Stimulated activated naive CD8-positive, alpha-beta T cell treated with anti-CD3 and anti-CD28 coated beads, Interleukin-15, Interleukin-2, amounts not matched to agents 100 ng/mL and 50 ng/mL, for 24 hours (primary cell): ENCODE measurements around the gene CACNA1A.

Experiments used
- H3K27ac Mint-ChIP-seq: one replicate; pipeline ENCODE4 v1.8.0; 2021; ENCODE audit warnings: mild to moderate bottlenecking, mixed read lengths
- H3K27me3 Mint-ChIP-seq: one replicate; pipeline ENCODE4 v1.8.0; 2021; ENCODE audit warnings: mixed read lengths
- H3K36me3 Mint-ChIP-seq: one replicate; pipeline ENCODE4 v1.8.0; 2021; ENCODE audit warnings: low read depth, mixed read lengths
- H3K4me1 Mint-ChIP-seq: one replicate; pipeline ENCODE4 v1.8.0; 2021; ENCODE audit warnings: low read depth, mixed read lengths
- H3K4me3 Mint-ChIP-seq: one replicate; pipeline ENCODE4 v1.8.0; 2021; ENCODE audit warnings: mild to moderate bottlenecking, mixed read lengths
- H3K9me3 Mint-ChIP-seq: one replicate; pipeline ENCODE4 v1.8.0; 2021; ENCODE audit warnings: mixed read lengths

Gene CACNA1A

DNA sequence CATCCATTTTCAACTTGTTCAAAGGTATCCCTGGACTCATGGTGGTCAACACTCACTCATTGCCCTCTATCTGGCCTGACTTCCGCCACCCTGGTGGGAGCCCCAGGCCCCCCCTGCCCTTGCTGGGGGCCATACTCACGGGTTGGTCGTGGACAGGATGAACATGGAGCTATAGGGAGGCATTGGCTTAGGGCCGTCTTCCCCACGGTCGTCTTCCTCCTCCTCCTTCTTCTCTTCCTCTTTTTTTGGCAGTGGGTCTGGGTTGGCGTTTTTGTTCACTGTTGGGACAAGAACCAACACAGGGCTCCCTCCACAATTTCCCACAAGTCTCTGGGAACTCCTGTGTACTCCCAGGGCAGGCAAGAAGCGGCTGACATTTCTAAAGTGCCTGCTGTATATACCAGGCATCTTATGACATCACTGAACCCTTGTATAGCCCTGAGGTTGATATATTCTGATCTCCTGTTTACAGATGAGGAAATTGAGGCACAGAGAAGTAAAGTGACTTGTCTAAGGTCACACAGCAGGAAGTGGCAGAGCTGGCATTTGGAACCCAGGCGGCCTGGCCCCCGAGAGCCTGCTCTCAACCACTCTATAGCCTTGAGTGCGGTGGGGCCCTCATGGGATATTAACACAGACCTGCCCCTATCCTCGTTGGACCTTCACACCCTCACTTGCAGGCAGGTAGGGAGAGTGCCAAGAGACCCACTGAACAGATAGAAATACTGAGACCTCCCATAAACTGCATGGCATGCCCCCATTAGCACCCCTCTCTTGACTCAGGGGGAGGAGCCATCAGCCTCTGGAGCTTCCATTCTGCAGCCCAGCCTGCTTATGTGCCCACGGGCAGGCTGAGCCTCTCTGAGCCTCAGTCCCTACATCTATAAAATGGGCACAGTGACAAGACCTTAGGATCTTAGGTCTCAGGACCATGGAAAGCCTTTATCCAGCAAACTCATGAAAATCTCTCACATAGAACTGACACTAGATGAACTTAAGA, 221.1 kb downstream of the CACNA1A start:
- Mint-ChIP-seq H3K27me3 (peaks cover 4% of the 10 kb centered on the region), H3K4me3 (no peak overlapping the region), H3K9me3 (no peaks in the 10 kb centered on the region), H3K36me3 (no peaks in the 10 kb centered on the region), H3K4me1 (no peaks in the 10 kb centered on the region), H3K27ac (no peak overlapping the region)

DNA sequence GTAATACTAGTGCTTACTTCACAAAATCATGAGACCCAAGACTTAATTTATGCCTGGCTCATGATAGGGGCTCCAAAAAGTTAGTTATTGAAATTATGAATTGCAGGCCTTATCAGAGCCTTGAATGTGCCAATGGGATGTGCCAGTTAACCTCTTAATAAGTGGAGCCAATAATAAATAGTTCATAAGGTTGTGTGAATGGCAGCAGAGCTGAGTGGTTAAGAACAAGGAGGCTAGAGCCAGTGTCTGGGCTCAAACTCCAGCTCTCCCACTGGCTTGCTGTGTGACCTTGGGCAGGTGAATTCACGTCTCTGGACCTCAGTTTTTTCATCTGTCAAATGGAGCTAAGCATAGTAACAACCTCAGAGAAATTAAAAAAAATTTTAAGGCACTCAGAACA, 222.4 kb downstream of the CACNA1A start:
- H3K4me3 Mint-ChIP-seq: no peak overlapping the region
- no peaks in the 10 kb centered on the region for H3K4me1 Mint-ChIP-seq
- H3K27me3 Mint-ChIP-seq: peaks cover 4% of the 10 kb centered on the region
- H3K9me3 Mint-ChIP-seq: no peaks in the 10 kb centered on the region
- H3K27ac Mint-ChIP-seq: no peak overlapping the region
- no peaks in the 10 kb centered on the region for H3K36me3 Mint-ChIP-seq

- Mint-ChIP-seq H3K4me3 (no peak overlapping the region), H3K9me3 (no peaks in the 10 kb centered on the region), H3K4me1 (peaks cover 9% of the 10 kb centered on the region), H3K36me3 (no peaks in the 10 kb centered on the region), H3K27me3 (peaks cover 4% of the 10 kb centered on the region), H3K27ac (no peak overlapping the region)
These were observed 223.7 kb downstream of the CACNA1A start for GRCh38 chr19:13282486-13283065.

GRCh38 chr19:13281567-13282291, 224.6 kb downstream of the CACNA1A start:
- H3K27me3 Mint-ChIP-seq: peaks cover 4% of the 10 kb centered on the region
- H3K9me3 Mint-ChIP-seq: no peaks in the 10 kb centered on the region
- H3K36me3 Mint-ChIP-seq: no peaks in the 10 kb centered on the region
- peaks cover 16% of the 10 kb centered on the region for H3K4me1 Mint-ChIP-seq
- H3K27ac Mint-ChIP-seq: no peak overlapping the region
- no peak overlapping the region for H3K4me3 Mint-ChIP-seq

DNA sequence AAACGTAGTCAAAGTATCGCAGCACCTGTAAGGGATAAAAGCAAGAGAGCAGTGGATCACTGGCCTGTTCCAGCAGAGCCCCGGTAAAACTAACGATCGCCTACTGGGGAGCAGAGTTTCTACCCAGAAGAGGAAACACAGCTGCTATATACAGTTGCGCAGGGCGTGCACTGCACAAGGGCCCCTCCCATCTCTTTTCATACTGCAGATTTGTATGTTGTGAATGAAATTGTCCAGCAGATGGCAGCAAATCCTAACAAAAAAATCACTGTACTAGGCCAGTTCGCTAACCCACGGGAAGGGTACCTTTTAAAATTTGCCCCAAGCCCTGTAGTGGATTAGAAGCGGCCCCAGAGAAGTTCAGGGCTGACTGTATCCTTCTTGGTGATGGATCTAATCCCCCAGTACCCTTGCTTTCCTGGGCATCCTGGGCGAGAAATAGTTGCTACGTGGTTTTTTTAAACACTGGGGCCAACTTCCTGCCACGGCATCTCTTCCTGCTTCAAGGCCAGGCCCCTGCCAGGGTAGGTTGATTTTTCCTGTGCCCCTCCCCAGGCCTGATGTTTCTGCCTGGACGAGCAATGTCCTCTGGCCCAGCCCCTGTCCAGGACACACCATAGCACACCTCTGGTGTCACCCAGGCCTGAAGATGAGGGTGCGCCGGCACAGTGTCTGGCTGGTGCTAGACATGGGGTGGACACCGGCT, 229.0 kb downstream of the CACNA1A start:
- Mint-ChIP-seq H3K36me3 (no peaks in the 10 kb centered on the region), H3K27me3 (peaks cover 4% of the 10 kb centered on the region), H3K4me1 (peaks cover 16% of the 10 kb centered on the region), H3K9me3 (no peaks in the 10 kb centered on the region), H3K4me3 (no peak overlapping the region), H3K27ac (peak overlapping the region; percentile 74)

DNA sequence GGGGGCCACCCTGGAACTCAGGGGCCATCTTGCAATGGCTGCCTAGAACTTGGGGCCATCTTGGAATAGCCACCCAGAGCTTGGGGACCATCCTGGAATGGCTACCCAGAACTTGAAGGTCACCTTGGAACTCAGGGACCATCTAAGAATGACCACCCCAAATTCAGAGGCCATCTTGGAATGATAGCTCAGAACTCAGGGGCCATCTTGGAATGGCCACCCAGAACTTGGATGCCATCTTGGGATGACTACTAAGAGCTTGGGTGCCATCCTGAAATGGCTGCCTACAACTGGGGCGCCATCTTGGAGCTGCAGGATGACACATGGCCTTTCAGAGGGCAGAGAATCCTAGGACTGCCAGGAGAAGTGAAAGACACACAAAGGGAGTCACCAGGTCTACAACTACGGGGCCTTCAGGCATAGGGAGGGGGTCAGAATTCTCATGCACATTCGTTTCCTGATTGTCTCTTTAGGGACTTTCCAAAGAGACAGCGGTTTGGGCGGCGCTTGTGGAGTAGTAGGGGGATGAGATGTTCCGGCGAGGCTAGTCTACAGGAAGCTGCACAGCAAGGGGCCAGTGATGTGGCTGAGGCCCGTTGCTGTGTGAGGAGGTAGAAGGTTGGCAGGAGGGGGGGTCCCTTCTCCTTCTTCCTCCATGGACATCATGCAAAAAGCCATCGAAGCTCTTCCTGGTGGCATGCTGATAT, 231.1 kb downstream of the CACNA1A start:
- H3K27ac Mint-ChIP-seq: no peak overlapping the region
- no peak overlapping the region for H3K4me3 Mint-ChIP-seq
- no peaks in the 10 kb centered on the region for H3K9me3 Mint-ChIP-seq
- peaks cover 16% of the 10 kb centered on the region for H3K4me1 Mint-ChIP-seq
- H3K27me3 Mint-ChIP-seq: no peaks in the 10 kb centered on the region
- H3K36me3 Mint-ChIP-seq: no peaks in the 10 kb centered on the region

GRCh38 chr19:13270514-13271105, 235.7 kb downstream of the CACNA1A start:
- Mint-ChIP-seq H3K36me3 (no peaks in the 10 kb centered on the region), H3K27me3 (no peaks in the 10 kb centered on the region), H3K4me3 (no peak overlapping the region), H3K4me1 (no peaks in the 10 kb centered on the region), H3K9me3 (no peaks in the 10 kb centered on the region), H3K27ac (no peak overlapping the region)

GRCh38 chr19:13269348-13269747, 236.9 kb downstream of the CACNA1A start:
- Mint-ChIP-seq H3K9me3 (no peaks in the 10 kb centered on the region), H3K4me1 (no peaks in the 10 kb centered on the region), H3K36me3 (no peaks in the 10 kb centered on the region), H3K27me3 (no peaks in the 10 kb centered on the region), H3K27ac (no peak overlapping the region), H3K4me3 (no peak overlapping the region)

GRCh38 chr19:13267889-13268288, 238.4 kb downstream of the CACNA1A start:
- no peak overlapping the region for H3K27ac Mint-ChIP-seq
- H3K4me3 Mint-ChIP-seq: no peak overlapping the region
- no peaks in the 10 kb centered on the region for H3K36me3 Mint-ChIP-seq

DNA sequence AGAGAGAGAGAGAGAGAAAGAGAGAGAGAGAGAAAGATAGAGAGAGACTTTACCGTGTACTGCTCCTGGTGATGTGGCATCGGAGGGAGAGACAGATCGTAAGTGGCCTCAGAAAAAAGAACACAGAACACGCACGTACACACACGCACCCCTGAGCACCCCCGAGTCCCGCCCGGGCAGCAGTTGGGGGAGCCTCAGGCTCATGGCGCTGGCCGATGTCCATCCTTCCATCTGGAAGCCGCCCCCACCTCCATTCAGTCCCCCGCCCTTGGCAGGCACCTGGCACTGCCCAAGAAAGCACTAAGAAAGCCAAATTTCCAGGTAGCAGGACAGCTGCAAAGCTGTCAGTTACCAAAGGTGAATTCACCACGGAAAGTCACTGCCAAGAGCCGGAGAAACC, 239.1 kb downstream of the CACNA1A start:
- no peak overlapping the region for H3K4me3 Mint-ChIP-seq
- peaks cover 5% of the 10 kb centered on the region for H3K4me1 Mint-ChIP-seq
- no peaks in the 10 kb centered on the region for H3K9me3 Mint-ChIP-seq
- H3K27ac Mint-ChIP-seq: no peak overlapping the region
- H3K36me3 Mint-ChIP-seq: no peaks in the 10 kb centered on the region
- no peaks in the 10 kb centered on the region for H3K27me3 Mint-ChIP-seq

More at GRCh38 chr19:13267889-13268288, 238.4 kb downstream of the CACNA1A start:
- H3K4me1 Mint-ChIP-seq: no peaks in the 10 kb centered on the region
- no peaks in the 10 kb centered on the region for H3K27me3 Mint-ChIP-seq
- no peaks in the 10 kb centered on the region for H3K9me3 Mint-ChIP-seq

DNA sequence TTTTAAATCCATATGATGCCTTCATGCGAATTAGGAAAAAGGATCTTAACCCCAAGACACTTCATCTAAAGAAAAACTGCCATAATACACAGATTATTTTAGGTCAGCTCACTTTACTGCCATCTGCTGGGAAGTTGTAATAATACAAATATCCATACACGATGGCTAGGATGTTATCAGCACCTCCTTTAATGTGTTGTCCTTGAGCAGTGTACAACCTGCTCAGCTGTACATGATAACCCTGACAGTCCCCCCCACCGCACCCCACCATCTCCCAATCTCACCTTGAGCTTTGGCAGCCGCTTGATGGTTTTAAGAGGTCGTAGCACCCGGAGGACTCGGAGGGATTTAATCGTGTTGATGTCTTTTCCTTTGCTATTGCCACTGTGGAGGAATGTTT, 243.8 kb downstream of the CACNA1A start:
- Mint-ChIP-seq H3K4me1 (peaks cover 23% of the 10 kb centered on the region), H3K9me3 (no peaks in the 10 kb centered on the region), H3K36me3 (no peaks in the 10 kb centered on the region), H3K4me3 (no peak overlapping the region), H3K27ac (peak overlapping the region; percentile 49), H3K27me3 (peaks cover 8% of the 10 kb centered on the region)

GRCh38 chr19:13260883-13261653, 245.2 kb downstream of the CACNA1A start:
- Mint-ChIP-seq H3K27ac (peak overlapping the region; percentile 84), H3K27me3 (peaks cover 20% of the 10 kb centered on the region), H3K4me1 (peaks cover 23% of the 10 kb centered on the region), H3K4me3 (peak overlapping the region; percentile 54), H3K36me3 (no peaks in the 10 kb centered on the region), H3K9me3 (no peaks in the 10 kb centered on the region)

- H3K4me3 Mint-ChIP-seq: no peak overlapping the region
- H3K27ac Mint-ChIP-seq: no peak overlapping the region
- H3K36me3 Mint-ChIP-seq: no peaks in the 10 kb centered on the region
- peaks cover 28% of the 10 kb centered on the region for H3K27me3 Mint-ChIP-seq
- no peaks in the 10 kb centered on the region for H3K9me3 Mint-ChIP-seq
- H3K4me1 Mint-ChIP-seq: peaks cover 15% of the 10 kb centered on the region
These were observed 249.4 kb downstream of the CACNA1A start for GRCh38 chr19:13256918-13257317.
